Measurements from ENCODE around the gene RBPJ.

GRCh38 chr4:26317766-26318165, 3.0 kb upstream of the RBPJ start:
- TF ChIP-seq, protein P1, sequence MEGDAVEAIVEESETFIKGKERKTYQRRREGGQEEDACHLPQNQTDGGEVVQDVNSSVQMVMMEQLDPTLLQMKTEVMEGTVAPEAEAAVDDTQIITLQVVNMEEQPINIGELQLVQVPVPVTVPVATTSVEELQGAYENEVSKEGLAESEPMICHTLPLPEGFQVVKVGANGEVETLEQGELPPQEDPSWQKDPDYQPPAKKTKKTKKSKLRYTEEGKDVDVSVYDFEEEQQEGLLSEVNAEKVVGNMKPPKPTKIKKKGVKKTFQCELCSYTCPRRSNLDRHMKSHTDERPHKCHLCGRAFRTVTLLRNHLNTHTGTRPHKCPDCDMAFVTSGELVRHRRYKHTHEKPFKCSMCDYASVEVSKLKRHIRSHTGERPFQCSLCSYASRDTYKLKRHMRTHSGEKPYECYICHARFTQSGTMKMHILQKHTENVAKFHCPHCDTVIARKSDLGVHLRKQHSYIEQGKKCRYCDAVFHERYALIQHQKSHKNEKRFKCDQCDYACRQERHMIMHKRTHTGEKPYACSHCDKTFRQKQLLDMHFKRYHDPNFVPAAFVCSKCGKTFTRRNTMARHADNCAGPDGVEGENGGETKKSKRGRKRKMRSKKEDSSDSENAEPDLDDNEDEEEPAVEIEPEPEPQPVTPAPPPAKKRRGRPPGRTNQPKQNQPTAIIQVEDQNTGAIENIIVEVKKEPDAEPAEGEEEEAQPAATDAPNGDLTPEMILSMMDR (IDR thresholded peaks at IDR 0.05), result no peak
- no peak for TF ChIP-seq POLR2A (IDR thresholded peaks at IDR 0.05)

Data from esophagus squamous epithelium (tissue), 4 donors.